ENCODE data around the gene FAM209B. TPM values are rescaled to one million over a fixed set of nuclear protein-coding genes. Genes with fewer than 3 reads are reported as not detected.

The FAM209B gene
- polyA plus RNA-seq, 1 donor from 2014 or later = 1.1 TPM

DNA sequence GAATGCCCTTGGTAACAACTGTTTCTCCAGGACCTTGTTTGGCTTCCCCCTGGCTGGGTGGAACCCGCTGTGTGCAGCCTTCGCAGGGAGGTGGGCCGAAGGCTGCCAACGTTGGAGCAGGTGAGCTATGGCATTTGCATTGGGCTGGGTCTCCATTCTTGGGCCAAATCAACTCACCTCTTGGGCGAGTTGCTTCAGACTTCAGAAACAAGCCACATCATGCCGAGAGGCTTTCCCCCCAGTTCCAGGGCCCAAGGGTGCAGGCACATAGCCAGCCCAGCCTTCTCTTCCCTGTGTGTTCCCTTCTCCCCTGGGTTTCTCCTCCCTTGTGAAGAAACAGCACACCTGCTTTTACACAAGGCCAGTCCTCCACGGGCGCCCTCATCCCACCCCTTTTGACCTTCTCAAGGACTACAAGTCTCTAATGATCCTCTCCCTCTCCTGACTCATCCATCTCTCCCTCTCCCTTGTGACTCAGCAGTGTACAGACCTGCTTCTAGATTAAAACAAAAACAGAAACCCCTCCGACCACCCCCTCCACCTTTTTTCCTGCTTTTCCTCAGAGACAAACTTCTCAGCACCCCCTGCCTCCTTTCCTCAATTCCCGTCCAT, 41.6 kb downstream of the FAM209B start:
- Histone ChIP-seq H3K4me2 (ENCODE audit: low read length) (no peak overlapping the region), H3K27ac (ENCODE audit: low read length) (no peak overlapping the region), H3F3A (ENCODE audit: insufficient read depth, low read length, poor library complexity, severe bottlenecking) (no peaks in the 10 kb centered on the region), H3K9me3 (ENCODE audit: low read length) (no peaks in the 10 kb centered on the region), H3K27me3 (ENCODE audit: insufficient read depth, low read depth, low read length) (no peaks in the 10 kb centered on the region), H3K9ac (ENCODE audit: low read length) (no peak overlapping the region), H2AFZ (ENCODE audit: low read depth, low read length) (no peak overlapping the region), H3K9me2 (ENCODE audit: insufficient read depth, low read length) (no peaks in the 10 kb centered on the region), H4K20me1 (ENCODE audit: insufficient read depth) (no peaks in the 10 kb centered on the region), H3K79me2 (replicated peaks; ENCODE audit: insufficient read depth, low read length) (no peaks in the 10 kb centered on the region), H3K4me3 (ENCODE audit: low read length) (no peak overlapping the region), H3K36me3 (ENCODE audit: insufficient read depth, low read length) (no peaks in the 10 kb centered on the region)
- no peak for TF ChIP-seq TAF1 (IDR thresholded peaks at IDR 0.05; ENCODE audit: low read depth)

DNA sequence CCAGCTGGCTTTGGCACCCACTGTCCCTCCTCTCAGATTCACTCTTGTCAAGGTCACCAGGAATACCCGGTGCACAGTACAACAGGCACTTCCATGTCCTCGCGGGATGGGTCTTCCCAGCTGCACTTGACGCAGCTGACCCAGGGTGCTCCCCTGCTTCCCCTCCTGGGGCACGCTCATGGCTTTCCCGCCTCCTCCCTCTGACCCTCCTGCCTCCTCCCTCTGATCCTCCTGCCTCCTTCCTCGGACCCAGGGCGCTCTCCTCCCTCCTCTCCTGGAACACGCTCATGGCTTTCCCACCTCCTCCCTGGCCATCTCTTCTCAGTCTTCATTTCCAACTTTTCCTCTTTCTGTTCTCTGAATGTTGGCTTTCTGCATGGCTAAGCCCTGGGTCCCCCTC, 42.1 kb downstream of the FAM209B start:
- no peaks in the 10 kb centered on the region for H3K9me3 ChIP-seq (ENCODE audit: low read length)
- TF ChIP-seq POLR2AphosphoS5 (IDR thresholded peaks at IDR 0.05) = no peak
- no peak for TF ChIP-seq EP300 (conservative IDR thresholded peaks at IDR 0.05; ENCODE audit: poor library complexity, severe bottlenecking)
- no peak for TF ChIP-seq MXI1 (conservative IDR thresholded peaks at IDR 0.05; ENCODE audit: poor library complexity, severe bottlenecking)
- no peak for TF ChIP-seq RAD21 (conservative IDR thresholded peaks at IDR 0.05)
- TF ChIP-seq SMC3 (conservative IDR thresholded peaks at IDR 0.05; ENCODE audit: poor library complexity) = no peak
- TF ChIP-seq, protein P1, sequence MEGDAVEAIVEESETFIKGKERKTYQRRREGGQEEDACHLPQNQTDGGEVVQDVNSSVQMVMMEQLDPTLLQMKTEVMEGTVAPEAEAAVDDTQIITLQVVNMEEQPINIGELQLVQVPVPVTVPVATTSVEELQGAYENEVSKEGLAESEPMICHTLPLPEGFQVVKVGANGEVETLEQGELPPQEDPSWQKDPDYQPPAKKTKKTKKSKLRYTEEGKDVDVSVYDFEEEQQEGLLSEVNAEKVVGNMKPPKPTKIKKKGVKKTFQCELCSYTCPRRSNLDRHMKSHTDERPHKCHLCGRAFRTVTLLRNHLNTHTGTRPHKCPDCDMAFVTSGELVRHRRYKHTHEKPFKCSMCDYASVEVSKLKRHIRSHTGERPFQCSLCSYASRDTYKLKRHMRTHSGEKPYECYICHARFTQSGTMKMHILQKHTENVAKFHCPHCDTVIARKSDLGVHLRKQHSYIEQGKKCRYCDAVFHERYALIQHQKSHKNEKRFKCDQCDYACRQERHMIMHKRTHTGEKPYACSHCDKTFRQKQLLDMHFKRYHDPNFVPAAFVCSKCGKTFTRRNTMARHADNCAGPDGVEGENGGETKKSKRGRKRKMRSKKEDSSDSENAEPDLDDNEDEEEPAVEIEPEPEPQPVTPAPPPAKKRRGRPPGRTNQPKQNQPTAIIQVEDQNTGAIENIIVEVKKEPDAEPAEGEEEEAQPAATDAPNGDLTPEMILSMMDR (IDR thresholded peaks at IDR 0.05; ENCODE audit: poor library complexity, severe bottlenecking) = no peak
- TF ChIP-seq, protein P2, sequence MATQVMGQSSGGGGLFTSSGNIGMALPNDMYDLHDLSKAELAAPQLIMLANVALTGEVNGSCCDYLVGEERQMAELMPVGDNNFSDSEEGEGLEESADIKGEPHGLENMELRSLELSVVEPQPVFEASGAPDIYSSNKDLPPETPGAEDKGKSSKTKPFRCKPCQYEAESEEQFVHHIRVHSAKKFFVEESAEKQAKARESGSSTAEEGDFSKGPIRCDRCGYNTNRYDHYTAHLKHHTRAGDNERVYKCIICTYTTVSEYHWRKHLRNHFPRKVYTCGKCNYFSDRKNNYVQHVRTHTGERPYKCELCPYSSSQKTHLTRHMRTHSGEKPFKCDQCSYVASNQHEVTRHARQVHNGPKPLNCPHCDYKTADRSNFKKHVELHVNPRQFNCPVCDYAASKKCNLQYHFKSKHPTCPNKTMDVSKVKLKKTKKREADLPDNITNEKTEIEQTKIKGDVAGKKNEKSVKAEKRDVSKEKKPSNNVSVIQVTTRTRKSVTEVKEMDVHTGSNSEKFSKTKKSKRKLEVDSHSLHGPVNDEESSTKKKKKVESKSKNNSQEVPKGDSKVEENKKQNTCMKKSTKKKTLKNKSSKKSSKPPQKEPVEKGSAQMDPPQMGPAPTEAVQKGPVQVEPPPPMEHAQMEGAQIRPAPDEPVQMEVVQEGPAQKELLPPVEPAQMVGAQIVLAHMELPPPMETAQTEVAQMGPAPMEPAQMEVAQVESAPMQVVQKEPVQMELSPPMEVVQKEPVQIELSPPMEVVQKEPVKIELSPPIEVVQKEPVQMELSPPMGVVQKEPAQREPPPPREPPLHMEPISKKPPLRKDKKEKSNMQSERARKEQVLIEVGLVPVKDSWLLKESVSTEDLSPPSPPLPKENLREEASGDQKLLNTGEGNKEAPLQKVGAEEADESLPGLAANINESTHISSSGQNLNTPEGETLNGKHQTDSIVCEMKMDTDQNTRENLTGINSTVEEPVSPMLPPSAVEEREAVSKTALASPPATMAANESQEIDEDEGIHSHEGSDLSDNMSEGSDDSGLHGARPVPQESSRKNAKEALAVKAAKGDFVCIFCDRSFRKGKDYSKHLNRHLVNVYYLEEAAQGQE (IDR thresholded peaks at IDR 0.05; ENCODE audit: borderline replicate concordance) = no peak
- TF ChIP-seq TAF1 (IDR thresholded peaks at IDR 0.05; ENCODE audit: low read depth) = no peak
- no peak for TF ChIP-seq EZH2 (IDR thresholded peaks at IDR 0.05; ENCODE audit: borderline replicate concordance, insufficient read depth, low read length, poor library complexity, severe bottlenecking)
- no peak overlapping the region for H3K4me2 ChIP-seq (ENCODE audit: low read length)
- H3K4me3 ChIP-seq (ENCODE audit: low read length) = no peak overlapping the region
- no peak overlapping the region for H3K27ac ChIP-seq (ENCODE audit: low read length)
- H2AFZ ChIP-seq (ENCODE audit: low read depth, low read length) = no peak overlapping the region
- H3K27me3 ChIP-seq (ENCODE audit: insufficient read depth, low read depth, low read length) = no peaks in the 10 kb centered on the region
- H4K20me1 ChIP-seq (ENCODE audit: insufficient read depth) = no peaks in the 10 kb centered on the region
- H3K36me3 ChIP-seq (ENCODE audit: insufficient read depth, low read length) = no peaks in the 10 kb centered on the region
- no peaks in the 10 kb centered on the region for H3K79me2 ChIP-seq (replicated peaks; ENCODE audit: insufficient read depth, low read length)
- H3F3A ChIP-seq (ENCODE audit: insufficient read depth, low read length, poor library complexity, severe bottlenecking) = no peaks in the 10 kb centered on the region
- no peak overlapping the region for H3K9ac ChIP-seq (ENCODE audit: low read length)
- H3K9me2 ChIP-seq (ENCODE audit: insufficient read depth, low read length) = no peaks in the 10 kb centered on the region

Data from neural cell (in vitro differentiated cells).